Heart left ventricle (tissue), 16 donors: ENCODE measurements around the gene GCLC. TPM values are rescaled to one million over a fixed set of nuclear protein-coding genes. Genes with fewer than 3 reads are reported as not detected.

ENCODE experiments used
- ATAC-seq, 4 donors: fragments of 200-7000 bp; cut with Tn5 transposase; one replicate each; pipeline ENCODE4 v1.9.1; 2020 to 2022; ENCODE audit warnings: moderate library complexity in 4 of 4, mild to moderate bottlenecking in 3 of 4, moderate number of reproducible peaks in 1 of 4
- DNase-seq, 5 donors: peaks; one replicate each; pipeline ENCODE4 v3.0.0-alpha.2; 2020
- H3K27ac ChIP-seq, 12 donors: fragments of 200-600 bp; sonication (generic) in 4 of 12; one replicate each; pipeline versions ENCODE4 v1.5.0 to v1.8.0; 2016 to 2022; ENCODE audit warnings: mild to moderate bottlenecking in 2 of 12
- H3K27me3 ChIP-seq, 9 donors: fragments of 200-600 bp; sonication (generic) in 2 of 9; one replicate each; pipeline versions ENCODE4 v1.5.1 to v1.8.0; 2016 to 2022; ENCODE audit warnings: mild to moderate bottlenecking in 3 of 9
- H3K36me3 ChIP-seq, 9 donors: fragments of 200-600 bp; sonication (generic) in 2 of 9; one replicate each; pipeline versions ENCODE4 v1.5.0 to v1.8.0; 2018 to 2022; ENCODE audit warnings: mild to moderate bottlenecking in 2 of 9
- H3K4me1 ChIP-seq, 12 donors: fragments of 200-600 bp; sonication (generic) in 4 of 12; one replicate each; pipeline versions ENCODE4 v1.5.0 to v1.8.0; 2016 to 2022; ENCODE audit warnings: mild to moderate bottlenecking in 3 of 12
- H3K4me3 ChIP-seq, 12 donors: fragments of 200-600 bp; sonication (generic) in 4 of 12; one replicate each; pipeline versions ENCODE4 v1.5.0 to v1.8.0; 2017 to 2022; ENCODE audit warnings: mild to moderate bottlenecking in 9 of 12, moderate library complexity in 4 of 12
- H3K9me3 ChIP-seq, 12 donors: fragments of 200-600 bp; sonication (generic) in 4 of 12; one replicate each; pipeline versions ENCODE4 v1.5.0 to v1.8.0; 2016 to 2022; ENCODE audit warnings: mild to moderate bottlenecking in 1 of 12
- POLR2A ChIP-seq, 2 donors: fragments of 450-650 bp; IDR thresholded peaks; one replicate each; pipeline ENCODE4 v1.6.1; 2017; ENCODE audit warnings: antibody characterized with exemption in 2 of 2, mild to moderate bottlenecking in 2 of 2, moderate library complexity in 2 of 2
- WGBS, 4 donors: extraction: QIAGEN DNeasy Blood & Tissue Kit in 2 of 4; methylation state at CpG; one replicate each; pipeline versions ENCODE4 v1.1.5 to v1.1.7; 2013 to 2018; 5-methylcytosine and 5-hydroxymethylcytosine counted together
- intact Hi-C, 10 donors: fragments of 100-400 bp; cut with DNase I; formaldehyde crosslinking; loops; one replicate each; pipeline versions ENCODE4 v1.11.1 to v1.14.2; 2022
- polyA plus RNA-seq, 2 donors: library from polyadenylated mRNA; stranded (reverse); fragments of 200-250 nt; gene quantifications; one replicate each; pipeline ENCODE4 v1.2.3, GENCODE V29; 2013
- total RNA-seq, 9 donors: library from RNA; depleted of rRNA in 2 of 9; stranded (reverse); fragments of >200 nt in 2 of 9; fragmentation: NEBNext Ultra II Directional in 3 of 9; extraction: Animal tissue kit (Norgen Biotek cat#: 25700) in 3 of 9; gene quantifications; one replicate each; pipeline versions ENCODE4 v1.1.0 to v1.2.4, GENCODE V29; 2016 to 2023
- TF ChIP-seq, protein P1 (sequence below), 12 donors: fragments of 200-600 bp; sonication (generic) in 4 of 12; IDR thresholded peaks; one replicate each; pipeline versions ENCODE4 v1.5.0 to v1.8.0; 2018 to 2022; ENCODE audit warnings: antibody characterized with exemption in 12 of 12, mild to moderate bottlenecking in 5 of 12
- donor health status: ischemic (EF 13 %, LVEDD 7.1; RV severe dilation, severe dysfunction).
- donor health status: healthy with polysubstance abuse.
- donor health status: DM: no; HTN: yes; CAD: no.
- donor health status: DM: no; HTN: no; CAD: no.
- donor health status: ischemic (EF 25% LVEDD 6.9; RV normal size, moderate dysfunction).
- donor health status: ischemic (EF 25% LVEDD 5.7; RV mildly dilated, moderate dysfunction).
- donor health status: healthy.
- donor health status: DM: yes; HTN: yes; CAD: no.
- donor health status: ischemic (EF 35%, LVEDD 5.7; RV mildly dilated, moderate dysfunction).
- donor health status: nonischemic (EF 11% LVEDD 7.7; RV severe dilation, severe dysfunction).
- donor health status: DM: yes; HTN: yes; CAD: no.
- donor health status: PGD.
- donor health status: ischemic (EF 29% LVEDD 5.4; RV normal size, mild dysfunction).
- donor health status: nonischemic (EF 23%, LVEDD 6.1; RV moderate dilation, normal function).

GCLC gene
- total and polyA plus RNA-seq, 11 donors: 8.1 to 42.9 (median 29.3) TPM

- ATAC-seq (no peak), DNase-seq (no peak)
- Histone ChIP-seq H3K4me1 (peaks cover 0 to 10% (median 0%) of the 10 kb centered on the region in 12 donors), H3K27ac (peak overlapping the region in 1 of 12 donors; percentile 21), H3K4me3 (no peak overlapping the region), H3K9me3 (no peaks in the 10 kb centered on the region), H3K36me3 (peaks cover 0 to 42% (median 32%) of the 10 kb centered on the region in 9 donors), H3K27me3 (no peaks in the 10 kb centered on the region)
- TF ChIP-seq, protein P1, sequence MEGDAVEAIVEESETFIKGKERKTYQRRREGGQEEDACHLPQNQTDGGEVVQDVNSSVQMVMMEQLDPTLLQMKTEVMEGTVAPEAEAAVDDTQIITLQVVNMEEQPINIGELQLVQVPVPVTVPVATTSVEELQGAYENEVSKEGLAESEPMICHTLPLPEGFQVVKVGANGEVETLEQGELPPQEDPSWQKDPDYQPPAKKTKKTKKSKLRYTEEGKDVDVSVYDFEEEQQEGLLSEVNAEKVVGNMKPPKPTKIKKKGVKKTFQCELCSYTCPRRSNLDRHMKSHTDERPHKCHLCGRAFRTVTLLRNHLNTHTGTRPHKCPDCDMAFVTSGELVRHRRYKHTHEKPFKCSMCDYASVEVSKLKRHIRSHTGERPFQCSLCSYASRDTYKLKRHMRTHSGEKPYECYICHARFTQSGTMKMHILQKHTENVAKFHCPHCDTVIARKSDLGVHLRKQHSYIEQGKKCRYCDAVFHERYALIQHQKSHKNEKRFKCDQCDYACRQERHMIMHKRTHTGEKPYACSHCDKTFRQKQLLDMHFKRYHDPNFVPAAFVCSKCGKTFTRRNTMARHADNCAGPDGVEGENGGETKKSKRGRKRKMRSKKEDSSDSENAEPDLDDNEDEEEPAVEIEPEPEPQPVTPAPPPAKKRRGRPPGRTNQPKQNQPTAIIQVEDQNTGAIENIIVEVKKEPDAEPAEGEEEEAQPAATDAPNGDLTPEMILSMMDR (IDR thresholded peaks at IDR 0.05): no peak
- TF ChIP-seq POLR2A (IDR thresholded peaks at IDR 0.05): no peak
- 83 to 91% (median 89%) methylated on average over 6 of the region's 6 CpGs for WGBS, 4 donors
- intact Hi-C loops: loop anchor here in 3 of 10 donors (2.0 to 5.0 kb wide), 4 partner anchors 146 to 231 kb away; no protein-coding TSS in a partner anchor
Observed at GRCh38 chr6:53495506-53496499, 49.1 kb downstream of the GCLC start.

DNA sequence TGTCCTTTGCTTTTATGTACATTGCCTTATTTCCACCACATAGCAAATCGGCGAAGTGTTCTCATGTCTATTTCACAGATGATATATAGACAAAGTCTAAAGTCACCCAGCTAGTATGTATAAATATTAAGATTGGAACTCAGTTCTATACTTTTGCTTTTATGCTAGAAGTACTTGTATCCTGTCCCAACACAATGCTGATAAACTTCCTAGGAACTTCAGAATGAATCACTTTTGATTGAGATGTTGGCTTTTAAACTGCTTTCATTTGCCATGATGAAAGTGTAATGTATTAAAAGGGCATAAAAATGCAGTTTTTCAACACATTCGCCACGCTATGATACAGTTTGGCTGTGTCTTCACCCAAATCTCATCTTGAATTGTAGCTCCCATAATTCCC lies 50.8 kb downstream of the GCLC start:
- no peak overlapping the region for H3K27ac ChIP-seq
- H3K27me3 ChIP-seq: no peaks in the 10 kb centered on the region
- 84 to 90% (median 87%) methylated on average over 4 of the region's 4 CpGs for WGBS, 4 donors
- H3K4me3 ChIP-seq: no peak overlapping the region
- ATAC-seq: no peak
- H3K4me1 ChIP-seq: peaks cover 0 to 10% (median 0%) of the 10 kb centered on the region in 12 donors
- no peaks in the 10 kb centered on the region for H3K9me3 ChIP-seq
- TF ChIP-seq, protein P1 (IDR thresholded peaks at IDR 0.05): no peak
- TF ChIP-seq POLR2A (IDR thresholded peaks at IDR 0.05): no peak
- no peak for DNase-seq
- intact Hi-C loops: loop anchor here in 7 of 10 donors (2.0 to 5.0 kb wide), 7 partner anchors 53 to 463 kb away; partner anchors contain the start of gene GCLC (in 1 of the 7)
- peaks cover 0 to 25% (median 15%) of the 10 kb centered on the region in 9 donors for H3K36me3 ChIP-seq

DNA sequence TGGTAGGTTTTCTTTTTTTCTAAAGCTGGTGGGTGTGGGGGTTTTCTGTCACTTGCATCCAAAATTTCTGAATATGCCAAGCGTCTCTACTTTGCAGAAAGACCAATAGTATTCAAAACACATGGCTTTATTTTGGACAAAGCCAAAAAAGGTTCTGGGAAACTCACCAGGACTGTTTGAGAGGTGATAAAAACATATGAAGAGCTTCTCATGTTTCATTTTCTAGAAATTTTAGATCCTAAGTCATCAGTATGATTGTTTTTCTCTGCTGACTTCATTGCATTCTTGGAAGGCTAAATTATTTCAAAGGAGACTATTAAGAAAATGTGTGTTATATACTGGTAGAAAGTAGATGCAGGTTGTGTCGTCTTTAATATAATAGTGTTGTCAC lies 51.3 kb downstream of the GCLC start:
- peaks cover 0 to 10% (median 0%) of the 10 kb centered on the region in 12 donors for H3K4me1 ChIP-seq
- WGBS, 4 donors: 65 to 83% (median 71%) methylated on average over 2 of the region's 2 CpGs
- ATAC-seq: no peak
- H3K27me3 ChIP-seq: no peaks in the 10 kb centered on the region
- peaks cover 0 to 21% (median 10%) of the 10 kb centered on the region in 9 donors for H3K36me3 ChIP-seq
- no peak overlapping the region for H3K27ac ChIP-seq
- intact Hi-C loops: loop anchor here (1.0 to 5.0 kb wide), 13 partner anchors 54 to 464 kb away; partner anchors contain the start of gene GCLC (in 1 of the 10)
- TF ChIP-seq, protein P1 (IDR thresholded peaks at IDR 0.05): no peak
- no peak for TF ChIP-seq POLR2A (IDR thresholded peaks at IDR 0.05)
- peak overlapping the region in 7 of 12 donors; percentile 4 to 37 (median 13) for H3K4me3 ChIP-seq
- no peaks in the 10 kb centered on the region for H3K9me3 ChIP-seq
- no peak for DNase-seq
